Kidney glomerular epithelial cell (primary cell): ENCODE data around the gene PLPP7.
"Not testable (repeated sequence)": the region's sequence is repeated elsewhere in the genome, so short reads cannot be mapped to it uniquely, and the experiment has no call there.

ENCODE experiments used
- DNase-seq: peaks from one replicate; lab custom pipeline; 2025; lab: John Stamatoyannopoulos, UW

The PLPP7 gene

GRCh38 chr9:131266266-131267229 is 23.0 kb upstream of the PLPP7 start:
- DNase-seq, result no peak

DNA sequence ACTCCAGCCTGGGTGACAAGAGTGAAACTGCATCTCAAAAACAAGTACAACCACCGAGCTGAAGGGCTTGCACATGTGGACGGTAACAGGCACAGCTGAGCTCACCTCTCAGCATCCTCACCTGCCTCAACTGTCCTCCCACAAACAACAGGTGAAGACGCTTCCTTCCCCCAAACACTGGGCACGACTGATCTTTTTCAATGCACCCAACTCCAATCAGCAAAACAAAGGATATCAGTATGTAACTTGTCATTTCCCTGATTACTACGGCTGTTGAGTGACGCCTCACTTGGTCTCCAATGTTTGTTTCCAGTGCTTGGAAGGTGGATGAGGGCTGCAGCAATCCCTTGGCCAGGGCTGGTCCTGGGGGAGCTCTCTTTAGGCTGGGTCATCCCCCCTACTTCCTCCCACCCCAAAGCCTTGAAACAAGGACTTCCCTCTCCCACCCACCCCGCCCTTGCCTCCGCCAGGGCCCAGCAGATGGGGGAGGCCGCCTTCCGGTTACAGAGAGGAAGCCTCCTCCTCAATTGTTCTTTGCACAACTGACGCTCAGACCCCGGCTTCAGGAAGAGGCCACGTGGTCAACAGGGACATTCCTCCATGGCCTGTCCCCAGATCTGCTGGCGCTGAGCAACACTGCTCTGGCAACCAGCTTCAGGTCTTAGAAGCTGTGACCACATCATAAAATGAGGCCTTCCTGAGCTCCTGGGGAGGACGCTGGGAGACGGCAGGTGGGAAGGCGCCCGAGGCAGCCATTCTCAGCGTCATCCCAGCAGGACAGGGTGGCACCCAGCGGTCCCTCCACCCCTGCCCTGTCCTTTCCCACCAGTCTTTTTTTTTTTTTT is 19.1 kb upstream of the PLPP7 start:
- no peak for DNase-seq

DNA sequence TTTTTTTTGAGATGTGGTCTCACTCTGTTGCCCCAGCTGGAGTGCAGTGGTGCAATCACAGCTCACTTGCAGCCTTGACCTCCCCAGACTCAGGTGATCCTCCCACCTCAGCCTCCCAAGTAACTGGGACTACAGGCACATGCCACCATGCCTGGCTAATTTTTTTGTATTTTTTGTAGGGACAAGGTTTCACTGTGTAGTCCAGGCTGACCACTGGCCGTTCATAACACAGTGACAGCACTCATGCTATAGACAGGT is 18.6 kb upstream of the PLPP7 start:
- not testable (repeated sequence) for DNase-seq

GRCh38 chr9:131271506-131271931 is 18.0 kb upstream of the PLPP7 start:
- DNase-seq, result no peak

GRCh38 chr9:131272212-131272611 is 17.3 kb upstream of the PLPP7 start:
- DNase-seq, result no peak

- DNase-seq, result no peak
These were observed 16.2 kb upstream of the PLPP7 start for GRCh38 chr9:131273146-131273855.

GRCh38 chr9:131273856-131274673 is 15.5 kb upstream of the PLPP7 start:
- DNase-seq, result no peak

DNA sequence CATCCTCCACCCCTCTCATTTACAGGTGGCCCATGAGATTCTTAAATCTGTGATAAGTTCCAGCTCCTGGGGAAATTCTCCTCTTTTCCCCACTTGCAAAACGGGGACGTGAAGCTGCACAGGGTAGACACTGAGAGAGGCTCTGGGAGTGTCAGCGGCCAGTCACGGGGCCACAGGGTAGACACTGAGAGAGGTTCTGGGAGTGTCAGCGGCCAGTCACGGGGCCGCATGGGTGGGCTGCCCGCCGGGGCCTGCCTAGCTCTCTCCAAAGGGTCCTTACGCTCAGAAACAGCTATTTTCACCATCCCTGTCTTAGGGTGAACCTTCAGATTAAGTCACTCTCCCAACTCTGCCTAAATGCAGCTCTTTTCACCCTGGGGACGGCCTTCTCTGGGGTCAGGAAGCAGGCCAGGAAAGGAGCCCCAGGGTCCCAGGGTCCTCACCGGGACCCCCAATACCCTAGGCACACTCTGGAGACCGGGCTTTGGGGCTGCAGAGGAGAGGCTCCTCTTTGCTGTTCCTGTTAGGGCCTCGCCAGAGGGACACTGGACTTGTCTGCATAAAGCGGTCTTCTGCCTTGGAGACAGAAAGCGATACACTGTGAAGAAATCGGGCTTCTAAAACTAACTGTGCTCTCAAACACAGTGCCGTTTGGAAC is 14.7 kb upstream of the PLPP7 start:
- DNase-seq, result no peak

DNA sequence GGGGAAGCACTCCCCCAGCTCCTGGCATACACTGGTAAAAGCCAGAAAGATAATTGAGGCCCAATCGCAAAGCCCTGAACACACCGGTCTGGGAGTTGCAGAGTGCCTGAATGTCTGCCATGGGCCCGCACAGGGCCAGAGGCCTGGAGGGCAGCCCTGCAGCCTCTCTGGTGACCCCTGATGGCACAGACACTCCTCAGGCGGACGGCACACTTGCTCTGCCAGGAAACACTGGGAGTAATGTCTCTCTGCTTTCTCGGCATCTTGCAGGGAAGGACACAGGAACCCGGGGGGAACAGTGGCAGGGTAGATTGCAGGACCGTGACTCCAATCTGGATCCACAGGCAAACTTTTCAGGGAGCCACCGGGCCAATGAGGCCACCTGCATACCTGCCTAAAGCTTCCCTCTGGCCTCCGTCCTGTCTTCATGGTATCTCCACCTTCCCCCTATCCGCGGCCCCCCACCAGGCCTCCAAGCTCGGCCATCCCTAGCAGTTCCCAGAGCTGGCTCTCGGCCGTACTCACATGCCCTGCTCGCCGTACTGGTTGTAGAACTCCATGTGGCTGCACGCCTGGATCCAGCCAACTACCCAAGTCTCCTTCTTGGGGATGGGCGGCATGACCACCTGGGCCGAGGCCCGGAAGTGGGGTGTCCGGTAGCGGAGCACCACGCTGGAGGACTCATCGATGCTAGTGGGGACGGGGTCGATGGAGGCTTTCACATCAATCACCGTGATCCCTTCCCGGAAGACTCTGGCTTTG is 14.0 kb upstream of the PLPP7 start:
- DNase-seq, result no peak

DNA sequence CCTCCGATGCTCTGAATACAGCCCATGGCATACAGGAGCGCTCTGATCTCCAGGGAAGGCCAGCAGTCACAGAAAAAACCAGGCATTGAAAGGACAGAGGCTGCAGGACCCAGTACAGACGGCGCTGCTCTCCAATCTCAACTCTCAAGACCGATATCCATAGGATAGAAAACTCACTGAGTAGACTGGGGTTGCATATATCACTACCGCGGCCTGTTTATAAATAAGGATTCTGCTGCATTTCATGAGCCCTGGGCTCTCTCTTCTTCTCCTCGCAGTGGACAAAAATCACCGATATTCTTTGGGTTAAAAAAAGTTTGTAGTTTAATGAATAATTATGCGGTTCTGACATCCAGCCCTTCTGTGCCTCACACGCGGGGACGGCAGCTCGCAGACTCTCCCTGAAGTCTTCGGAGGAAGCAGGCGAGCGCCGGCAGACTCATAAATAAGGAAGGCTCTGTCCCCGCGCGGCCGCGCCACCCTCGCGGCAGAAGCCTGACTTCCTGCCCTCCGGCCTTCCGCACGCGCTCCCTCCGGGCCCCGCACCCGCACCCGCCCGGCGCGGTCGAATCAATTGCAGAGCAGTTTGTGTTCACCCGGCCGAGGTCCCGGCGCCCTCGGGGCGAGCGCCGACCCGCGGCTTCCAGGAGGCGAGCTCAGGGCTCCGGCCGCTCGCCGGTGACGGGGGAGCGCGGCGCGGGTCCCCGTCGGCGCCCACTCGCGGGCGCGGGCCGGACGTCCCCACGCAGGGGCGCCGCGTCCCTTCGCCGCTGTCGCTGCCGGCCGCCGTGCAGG is 13.2 kb upstream of the PLPP7 start, which contains the start of gene FAM78A:
TSS of gene FAM78A (minus strand) at position 417 of the 795 bp plus-strand sequence. CDS start at position 86, 331 bp downstream.
- no peak for DNase-seq

DNA sequence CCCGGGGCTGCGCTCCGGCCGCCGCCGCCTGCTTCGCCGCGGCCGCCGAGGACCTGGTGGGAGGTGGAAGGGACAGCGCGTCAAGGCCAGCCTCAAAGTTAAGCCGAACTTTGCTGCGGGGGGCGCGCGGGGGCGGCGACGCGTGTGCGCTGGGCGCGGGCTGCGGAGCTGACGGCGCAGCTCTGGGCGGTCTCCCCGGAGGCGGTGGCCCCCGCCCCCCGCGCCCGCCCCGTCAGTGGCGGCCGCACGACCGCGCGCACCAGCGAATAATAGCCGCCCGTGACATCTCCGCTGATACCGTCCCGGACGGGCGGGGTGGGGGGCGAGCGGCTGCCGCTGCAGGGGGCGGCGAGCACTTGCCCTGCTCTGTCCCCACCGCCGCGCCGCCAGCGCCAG is 12.6 kb upstream of the PLPP7 start:
- DNase-seq, result no peak

- no peak for DNase-seq
These were observed 12.1 kb upstream of the PLPP7 start for GRCh38 chr9:131277287-131277909.

DNA sequence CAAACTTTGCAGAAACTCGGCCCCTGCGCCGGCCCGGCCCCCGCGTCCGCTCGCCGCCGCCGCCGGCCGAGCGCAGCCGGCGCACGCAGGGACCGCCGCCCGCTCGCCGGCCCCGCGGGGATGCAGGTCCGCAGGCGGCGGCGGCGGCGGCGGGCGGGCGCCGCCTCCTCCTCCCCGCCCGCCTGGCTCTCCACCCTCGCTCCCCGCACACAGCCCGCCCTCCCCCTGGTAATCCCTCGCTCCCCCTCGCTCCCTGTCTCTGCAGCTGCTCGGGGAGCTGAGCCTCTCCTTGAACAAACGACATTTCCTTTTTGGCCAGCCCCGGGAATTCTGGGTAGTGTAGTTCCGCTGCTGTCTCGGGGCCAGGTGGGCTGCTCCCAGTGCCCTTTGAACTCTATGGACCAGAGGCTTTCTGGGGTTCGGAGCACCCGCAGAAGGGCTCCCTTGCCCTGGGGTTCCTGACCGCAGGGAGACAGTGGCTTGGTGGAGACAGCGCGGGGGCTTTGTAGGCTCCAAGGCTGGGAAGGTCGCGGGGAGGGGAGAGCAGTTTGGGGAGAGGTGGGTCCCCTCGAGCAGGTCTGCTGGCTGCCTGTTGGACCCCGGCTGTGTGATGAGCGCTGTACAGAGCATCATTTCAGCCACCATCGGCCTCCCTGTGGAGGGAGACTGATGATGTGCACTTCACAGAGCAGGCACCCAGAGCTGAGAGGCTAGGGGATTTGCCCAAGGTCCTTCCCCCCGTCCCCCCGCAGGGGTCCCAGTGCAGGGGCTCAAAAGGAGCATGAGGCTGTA is 11.4 kb upstream of the PLPP7 start:
- peak; percentile 55 for DNase-seq

- DNase-seq, result no peak
These were observed 10.8 kb upstream of the PLPP7 start for GRCh38 chr9:131278702-131279111.

DNA sequence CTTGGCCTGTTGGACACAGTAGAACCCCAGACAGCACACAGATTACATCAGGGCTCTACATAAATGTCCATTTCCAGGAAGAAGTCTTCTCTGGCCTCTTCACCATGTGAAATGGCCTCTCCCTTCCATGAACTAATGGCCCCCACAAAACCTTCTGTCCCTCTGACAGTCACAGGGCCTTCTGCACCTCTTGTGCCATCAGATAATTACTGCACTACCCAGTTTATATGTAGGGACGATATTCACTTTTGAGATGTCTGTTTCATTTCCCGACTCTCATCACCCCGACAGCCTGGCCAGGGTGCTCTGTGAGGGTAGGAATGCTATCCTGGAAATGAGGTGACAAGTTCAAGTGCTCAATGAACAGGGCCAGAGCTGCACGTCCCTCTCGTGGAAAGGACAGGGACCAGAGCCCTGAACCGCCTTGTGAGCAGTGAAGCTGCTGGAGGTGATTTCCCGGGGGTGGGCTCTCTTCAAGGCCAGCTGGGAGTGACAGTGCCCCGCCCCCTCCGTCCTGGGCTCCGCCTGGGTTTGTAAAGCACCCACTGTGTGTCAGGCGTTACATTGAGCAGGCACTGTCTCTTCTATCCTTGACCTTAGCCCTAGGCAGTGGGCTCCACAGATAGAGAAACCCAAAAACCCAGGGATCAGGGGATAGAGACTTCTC is 10.2 kb upstream of the PLPP7 start:
- DNase-seq, result no peak

GRCh38 chr9:131279863-131280570 is 9.5 kb upstream of the PLPP7 start:
- DNase-seq, result no peak

GRCh38 chr9:131280660-131281059 is 8.9 kb upstream of the PLPP7 start:
- DNase-seq, result no peak
